ENCODE measurements around the gene KRT39.

DNA sequence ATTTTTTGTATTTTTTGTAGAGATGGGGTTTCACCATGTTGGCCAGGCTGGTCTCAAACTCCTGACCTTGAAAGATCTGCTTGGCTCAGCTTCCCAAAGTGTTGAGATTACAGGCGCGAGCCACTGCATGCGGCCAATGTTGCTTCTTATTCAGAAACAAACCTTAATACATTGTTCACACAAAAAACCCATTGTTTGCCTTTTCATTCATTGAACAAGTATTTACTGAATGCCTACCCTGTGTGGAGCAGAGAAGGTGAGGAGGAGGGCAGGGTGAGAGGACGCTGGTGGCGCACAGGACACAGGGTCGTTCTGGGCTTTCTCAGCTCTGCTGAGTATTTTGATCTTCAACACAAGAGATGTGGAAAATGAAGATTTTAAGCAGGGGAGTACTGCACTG is 21.3 kb downstream of the KRT39 start:
- TF ChIP-seq EP300 (IDR thresholded peaks at IDR 0.05), result no peak
- TF ChIP-seq POLR2AphosphoS2 (conservative IDR thresholded peaks at IDR 0.05; ENCODE audit: low read length), result no peak
- TF ChIP-seq, protein P1, sequence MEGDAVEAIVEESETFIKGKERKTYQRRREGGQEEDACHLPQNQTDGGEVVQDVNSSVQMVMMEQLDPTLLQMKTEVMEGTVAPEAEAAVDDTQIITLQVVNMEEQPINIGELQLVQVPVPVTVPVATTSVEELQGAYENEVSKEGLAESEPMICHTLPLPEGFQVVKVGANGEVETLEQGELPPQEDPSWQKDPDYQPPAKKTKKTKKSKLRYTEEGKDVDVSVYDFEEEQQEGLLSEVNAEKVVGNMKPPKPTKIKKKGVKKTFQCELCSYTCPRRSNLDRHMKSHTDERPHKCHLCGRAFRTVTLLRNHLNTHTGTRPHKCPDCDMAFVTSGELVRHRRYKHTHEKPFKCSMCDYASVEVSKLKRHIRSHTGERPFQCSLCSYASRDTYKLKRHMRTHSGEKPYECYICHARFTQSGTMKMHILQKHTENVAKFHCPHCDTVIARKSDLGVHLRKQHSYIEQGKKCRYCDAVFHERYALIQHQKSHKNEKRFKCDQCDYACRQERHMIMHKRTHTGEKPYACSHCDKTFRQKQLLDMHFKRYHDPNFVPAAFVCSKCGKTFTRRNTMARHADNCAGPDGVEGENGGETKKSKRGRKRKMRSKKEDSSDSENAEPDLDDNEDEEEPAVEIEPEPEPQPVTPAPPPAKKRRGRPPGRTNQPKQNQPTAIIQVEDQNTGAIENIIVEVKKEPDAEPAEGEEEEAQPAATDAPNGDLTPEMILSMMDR (IDR thresholded peaks at IDR 0.05), result no peak
- no peak for TF ChIP-seq MAZ (IDR thresholded peaks at IDR 0.05; ENCODE audit: borderline replicate concordance, low read depth, low read length)
- TF ChIP-seq, protein P2, sequence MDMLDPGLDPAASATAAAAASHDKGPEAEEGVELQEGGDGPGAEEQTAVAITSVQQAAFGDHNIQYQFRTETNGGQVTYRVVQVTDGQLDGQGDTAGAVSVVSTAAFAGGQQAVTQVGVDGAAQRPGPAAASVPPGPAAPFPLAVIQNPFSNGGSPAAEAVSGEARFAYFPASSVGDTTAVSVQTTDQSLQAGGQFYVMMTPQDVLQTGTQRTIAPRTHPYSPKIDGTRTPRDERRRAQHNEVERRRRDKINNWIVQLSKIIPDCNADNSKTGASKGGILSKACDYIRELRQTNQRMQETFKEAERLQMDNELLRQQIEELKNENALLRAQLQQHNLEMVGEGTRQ (IDR thresholded peaks at IDR 0.05), result no peak
- no peak for TF ChIP-seq TP53 (CRISPR knock-in tag; IDR thresholded peaks at IDR 0.05)
- no peak for TF ChIP-seq ZFP36 (IDR thresholded peaks at IDR 0.05; ENCODE audit: borderline replicate concordance, partially characterized antibody)
- no peak for TF ChIP-seq FOSL2 (IDR thresholded peaks at IDR 0.05)
- TF ChIP-seq FOSL2 (CRISPR knock-in tag; IDR thresholded peaks at IDR 0.05), result no peak
- no peak for TF ChIP-seq SREBF2 (IDR thresholded peaks at IDR 0.05)
- TF ChIP-seq RAD21 (conservative IDR thresholded peaks at IDR 0.05 in 1 of 2, IDR thresholded peaks at IDR 0.05 in 1 of 2), result no peak
- TF ChIP-seq, protein P3, sequence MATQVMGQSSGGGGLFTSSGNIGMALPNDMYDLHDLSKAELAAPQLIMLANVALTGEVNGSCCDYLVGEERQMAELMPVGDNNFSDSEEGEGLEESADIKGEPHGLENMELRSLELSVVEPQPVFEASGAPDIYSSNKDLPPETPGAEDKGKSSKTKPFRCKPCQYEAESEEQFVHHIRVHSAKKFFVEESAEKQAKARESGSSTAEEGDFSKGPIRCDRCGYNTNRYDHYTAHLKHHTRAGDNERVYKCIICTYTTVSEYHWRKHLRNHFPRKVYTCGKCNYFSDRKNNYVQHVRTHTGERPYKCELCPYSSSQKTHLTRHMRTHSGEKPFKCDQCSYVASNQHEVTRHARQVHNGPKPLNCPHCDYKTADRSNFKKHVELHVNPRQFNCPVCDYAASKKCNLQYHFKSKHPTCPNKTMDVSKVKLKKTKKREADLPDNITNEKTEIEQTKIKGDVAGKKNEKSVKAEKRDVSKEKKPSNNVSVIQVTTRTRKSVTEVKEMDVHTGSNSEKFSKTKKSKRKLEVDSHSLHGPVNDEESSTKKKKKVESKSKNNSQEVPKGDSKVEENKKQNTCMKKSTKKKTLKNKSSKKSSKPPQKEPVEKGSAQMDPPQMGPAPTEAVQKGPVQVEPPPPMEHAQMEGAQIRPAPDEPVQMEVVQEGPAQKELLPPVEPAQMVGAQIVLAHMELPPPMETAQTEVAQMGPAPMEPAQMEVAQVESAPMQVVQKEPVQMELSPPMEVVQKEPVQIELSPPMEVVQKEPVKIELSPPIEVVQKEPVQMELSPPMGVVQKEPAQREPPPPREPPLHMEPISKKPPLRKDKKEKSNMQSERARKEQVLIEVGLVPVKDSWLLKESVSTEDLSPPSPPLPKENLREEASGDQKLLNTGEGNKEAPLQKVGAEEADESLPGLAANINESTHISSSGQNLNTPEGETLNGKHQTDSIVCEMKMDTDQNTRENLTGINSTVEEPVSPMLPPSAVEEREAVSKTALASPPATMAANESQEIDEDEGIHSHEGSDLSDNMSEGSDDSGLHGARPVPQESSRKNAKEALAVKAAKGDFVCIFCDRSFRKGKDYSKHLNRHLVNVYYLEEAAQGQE (IDR thresholded peaks at IDR 0.05), result no peak
- TF ChIP-seq KDM1A (IDR thresholded peaks at IDR 0.05; ENCODE audit: low read depth), result no peak
- TF ChIP-seq, protein P4, sequence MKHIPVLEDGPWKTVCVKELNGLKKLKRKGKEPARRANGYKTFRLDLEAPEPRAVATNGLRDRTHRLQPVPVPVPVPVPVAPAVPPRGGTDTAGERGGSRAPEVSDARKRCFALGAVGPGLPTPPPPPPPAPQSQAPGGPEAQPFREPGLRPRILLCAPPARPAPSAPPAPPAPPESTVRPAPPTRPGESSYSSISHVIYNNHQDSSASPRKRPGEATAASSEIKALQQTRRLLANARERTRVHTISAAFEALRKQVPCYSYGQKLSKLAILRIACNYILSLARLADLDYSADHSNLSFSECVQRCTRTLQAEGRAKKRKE (CRISPR knock-in tag; IDR thresholded peaks at IDR 0.05; ENCODE audit: low read depth), result no peak
- no peak for TF ChIP-seq MYC (IDR thresholded peaks at IDR 0.05; ENCODE audit: borderline replicate concordance, low read length)

All from A549 (cell line).